Naive thymus-derived CD4-positive, alpha-beta T cell (primary cell): ENCODE data around the gene SETD5. TPM values are rescaled to one million over a fixed set of nuclear protein-coding genes. Genes with fewer than 3 reads are reported as not detected.
A peak's percentile ranks its signal among the peaks of the same experiment; 100 is the strongest.

ENCODE experiments used
- ATAC-seq: fragments of 150-1000 bp; cut with Tn5 transposase; 2 replicates; pipeline ENCODE4 v1.10.0; 2021; ENCODE audit warnings: mild to moderate bottlenecking, moderate library complexity
- CTCF ChIA-PET: fragments of 350-600 bp; sonication (Branson Sonifier 250); formaldehyde crosslinking; loops from one replicate; lab custom pipeline; 2021; ENCODE audit warnings: antibody characterized with exemption; lab: Charles Lee
- POLR2A ChIA-PET: fragments of 350-600 bp; sonication (Branson Sonifier 250); formaldehyde crosslinking; loops from one replicate; lab custom pipeline; 2021; ENCODE audit warnings: antibody characterized with exemption, inconsistent platforms; lab: Charles Lee
- DNase-seq, 9 donors: peaks; one replicate each; pipeline versions ENCODE4 v3.0.0 to v3.0.0-alpha.2; 2020 to 2022; ENCODE audit warnings: mixed read lengths in 1 of 9
- H3K27ac ChIP-seq: one replicate; pipeline ENCODE4 v1.7.0; 2013; ENCODE audit warnings: mild to moderate bottlenecking, low read depth, low read length, moderate library complexity
- H3K27me3 ChIP-seq, 2 donors: one replicate each; pipeline ENCODE4 v1.7.0; 2013; ENCODE audit warnings: low read length in 2 of 2, mild to moderate bottlenecking in 2 of 2, moderate library complexity in 2 of 2; ENCODE audit not compliant: control insufficient read depth in 2 of 2, insufficient read depth in 2 of 2
- H3K36me3 ChIP-seq, 3 experiments: 1 replicate in 2 of 3; 2 replicates in 1 of 3; pipeline ENCODE4 v1.7.0; 2013; ENCODE audit warnings: low read length in 3 of 3, mild to moderate bottlenecking in 3 of 3, moderate library complexity in 1 of 3; ENCODE audit not compliant: insufficient read depth in 3 of 3, control insufficient read depth in 2 of 3
- H3K4me1 ChIP-seq, 2 donors: one replicate each; pipeline ENCODE4 v1.7.0; 2013; ENCODE audit warnings: low read length in 2 of 2, mild to moderate bottlenecking in 2 of 2, moderate library complexity in 1 of 2; ENCODE audit not compliant: control insufficient read depth in 2 of 2, insufficient read depth in 2 of 2
- H3K4me3 ChIP-seq: 2 replicates; pipeline ENCODE4 v1.7.0; 2013; ENCODE audit warnings: mild to moderate bottlenecking, low read length
- H3K9me3 ChIP-seq, 3 experiments: 1 replicate in 2 of 3; 2 replicates in 1 of 3; pipeline ENCODE4 v1.7.0; 2013; ENCODE audit warnings: low read length in 3 of 3; ENCODE audit not compliant: control insufficient read depth in 2 of 3
- H3K27ac Mint-ChIP-seq, 9 donors: one replicate each; pipeline ENCODE4 v1.8.0; 2020 to 2022; ENCODE audit warnings: mixed read lengths in 9 of 9, mild to moderate bottlenecking in 8 of 9, moderate library complexity in 5 of 9, inconsistent platforms in 2 of 9
- H3K27me3 Mint-ChIP-seq, 5 donors: one replicate each; pipeline ENCODE4 v1.8.0; 2021 to 2022; ENCODE audit warnings: mixed read lengths in 5 of 5, mild to moderate bottlenecking in 1 of 5
- H3K36me3 Mint-ChIP-seq, 5 donors: one replicate each; pipeline ENCODE4 v1.8.0; 2020 to 2022; ENCODE audit warnings: mixed read lengths in 5 of 5, mild to moderate bottlenecking in 3 of 5, inconsistent platforms in 1 of 5
- H3K4me1 Mint-ChIP-seq, 7 donors: one replicate each; pipeline ENCODE4 v1.8.0; 2020 to 2022; ENCODE audit warnings: mixed read lengths in 7 of 7, mild to moderate bottlenecking in 3 of 7, inconsistent platforms in 1 of 7
- H3K4me3 Mint-ChIP-seq, 10 donors: one replicate each; pipeline ENCODE4 v1.8.0; 2020 to 2022; ENCODE audit warnings: mild to moderate bottlenecking in 10 of 10, mixed read lengths in 10 of 10, moderate library complexity in 6 of 10, inconsistent platforms in 2 of 10
- H3K9me3 Mint-ChIP-seq, 11 donors: one replicate each; pipeline ENCODE4 v1.8.0; 2020 to 2022; ENCODE audit warnings: mixed read lengths in 11 of 11, mild to moderate bottlenecking in 4 of 11, inconsistent platforms in 1 of 11, moderate library complexity in 1 of 11
- intact Hi-C, 2 donors: fragments of 100-400 bp; cut with micrococcal nuclease; formaldehyde crosslinking; loops; one replicate each; pipeline ENCODE4 v1.15.1; 2023
- polyA plus RNA-seq, 2 donors: library from polyadenylated mRNA; unstranded; fragments of 300-500 nt; fragmentation: Illumina TruSeq; gene quantifications; one replicate each; pipeline ENCODE4 v1.2.3, GENCODE V29; 2021
- total RNA-seq, 6 experiments: library from RNA in 5 of 6; stranded (reverse) in 5 of 6; gene quantifications; 1 replicate in 5 of 6; 2 replicates in 1 of 6; pipeline ENCODE4 v1.2.3 and lab custom pipeline; 2021 to 2026

The SETD5 gene
- total and polyA plus RNA-seq, 7 experiments from 2014 or later, result 28.7 to 157 (median 130) TPM

GRCh38 chr3:9415485-9416138, 18.2 kb downstream of the SETD5 start:
- Mint-ChIP-seq H3K36me3 (peaks cover 0 to 11% (median 7%) of the 10 kb centered on the region in 5 donors), H3K9me3 (no peaks in the 10 kb centered on the region), H3K27ac (peak overlapping the region in 7 of 9 donors; percentile 42 to 78 (median 63)), H3K4me3 (peak overlapping the region in 3 of 10 donors; percentile 12 to 37 (median 23)), H3K4me1 (peaks cover 27 to 83% (median 70%) of the 10 kb centered on the region in 7 donors), H3K27me3 (no peaks in the 10 kb centered on the region)
- DNase-seq (no peak), ATAC-seq (no peak)
- Histone ChIP-seq H3K4me3 (no peak overlapping the region), H3K4me1 (peaks cover 7 to 9% of the 10 kb centered on the region in 2 donors), H3K36me3 (peaks cover 0 to 5% (median 0%) of the 10 kb centered on the region in 3 experiments), H3K27me3 (no peaks in the 10 kb centered on the region), H3K9me3 (no peaks in the 10 kb centered on the region), H3K27ac (no peak overlapping the region)
- ChIA-PET CTCF (interaction anchor here (0.8 kb wide), 1 partner anchor 1921 kb away, joined by 3 read pairs; no protein-coding TSS in a partner anchor), POLR2A (interaction anchor here (1.2 to 2.9 kb wide), 2 partner anchors 13 to 19 kb away, joined by 6 to 18 read pairs; partner anchors contain the start of gene SETD5)
- intact Hi-C loops, result no loop called here

GRCh38 chr3:9416139-9416780, 18.8 kb downstream of the SETD5 start:
- Histone ChIP-seq H3K9me3 (no peaks in the 10 kb centered on the region), H3K4me3 (no peak overlapping the region), H3K4me1 (peaks cover 7 to 12% of the 10 kb centered on the region in 2 donors), H3K27me3 (no peaks in the 10 kb centered on the region), H3K36me3 (peaks cover 0 to 5% (median 0%) of the 10 kb centered on the region in 3 experiments), H3K27ac (no peak overlapping the region)
- Mint-ChIP-seq H3K9me3 (no peaks in the 10 kb centered on the region), H3K4me3 (peak overlapping the region in 3 of 10 donors; percentile 12 to 37 (median 23)), H3K4me1 (peaks cover 29 to 89% (median 75%) of the 10 kb centered on the region in 7 donors), H3K27ac (peak overlapping the region in 7 of 9 donors; percentile 42 to 78 (median 63)), H3K36me3 (peaks cover 0 to 11% (median 7%) of the 10 kb centered on the region in 5 donors), H3K27me3 (no peaks in the 10 kb centered on the region)
- POLR2A ChIA-PET, result interaction anchor here (0.9 to 2.9 kb wide), 3 partner anchors 13 to 53 kb away, joined by 6 to 18 read pairs (median 6); partner anchors contain the start of genes SETD5 and THUMPD3
- ATAC-seq, result no peak
- CTCF ChIA-PET, result interaction anchor here (0.6 to 0.9 kb wide), 5 partner anchors 9 to 1920 kb away, joined by 3 to 4 read pairs (median 3); no protein-coding TSS in a partner anchor
- intact Hi-C loops, result no loop called here
- DNase-seq, result no peak

GRCh38 chr3:9420850-9421549, 23.6 kb downstream of the SETD5 start:
- no peak overlapping the region for H3K4me3 ChIP-seq
- H3K9me3 ChIP-seq, result no peaks in the 10 kb centered on the region
- ChIA-PET CTCF (interaction anchor here (1.2 to 2.1 kb wide), 2 partner anchors 25 to 67 kb away, joined by 3 to 13 read pairs; no protein-coding TSS in a partner anchor), POLR2A (interaction anchor here (0.9 to 3.6 kb wide), 3 partner anchors 24 to 58 kb away, joined by 3 to 13 read pairs (median 5); partner anchors contain the start of genes SETD5 and THUMPD3)
- H3K9me3 Mint-ChIP-seq, result no peaks in the 10 kb centered on the region
- H3K4me3 Mint-ChIP-seq, result peak overlapping the region in 4 of 10 donors; percentile 6 to 33 (median 30)
- peaks cover 29 to 77% (median 67%) of the 10 kb centered on the region in 7 donors for H3K4me1 Mint-ChIP-seq
- peaks cover 0 to 5% (median 0%) of the 10 kb centered on the region in 3 experiments for H3K36me3 ChIP-seq
- no peaks in the 10 kb centered on the region for H3K27me3 ChIP-seq
- H3K27me3 Mint-ChIP-seq, result no peaks in the 10 kb centered on the region
- intact Hi-C loops, result loop anchor here (5.0 kb wide), 1 partner anchor 34 kb away; no protein-coding TSS in a partner anchor
- H3K36me3 Mint-ChIP-seq, result peaks cover 0 to 6% (median 4%) of the 10 kb centered on the region in 5 donors
- H3K4me1 ChIP-seq, result peaks cover 7 to 9% of the 10 kb centered on the region in 2 donors
- peak overlapping the region; percentile 2 for H3K27ac ChIP-seq
- ATAC-seq (no peak), DNase-seq (no peak)
- H3K27ac Mint-ChIP-seq, result peak overlapping the region; percentile 13 to 92 (median 80)

- ATAC-seq (peak; percentile 86), DNase-seq (peak in 7 of 9 donors; percentile 20 to 46 (median 37))
- no peaks in the 10 kb centered on the region for H3K27me3 ChIP-seq
- H3K4me3 ChIP-seq, result no peak overlapping the region
- H3K4me1 Mint-ChIP-seq, result peaks cover 23 to 63% (median 56%) of the 10 kb centered on the region in 7 donors
- H3K4me3 Mint-ChIP-seq, result peak overlapping the region in 4 of 10 donors; percentile 2 to 26 (median 4)
- POLR2A ChIA-PET, result interaction anchor here (1.4 kb wide), 1 partner anchor 25 kb away, joined by 3 read pairs; the partner anchor contains the start of gene SETD5
- H3K36me3 Mint-ChIP-seq, result peaks cover 4 to 12% (median 4%) of the 10 kb centered on the region in 5 donors
- peaks cover 0 to 9% of the 10 kb centered on the region in 2 donors for H3K4me1 ChIP-seq
- peaks cover 0 to 13% (median 3%) of the 10 kb centered on the region in 3 experiments for H3K36me3 ChIP-seq
- H3K9me3 Mint-ChIP-seq, result no peaks in the 10 kb centered on the region
- no peaks in the 10 kb centered on the region for H3K27me3 Mint-ChIP-seq
- H3K27ac ChIP-seq, result peak overlapping the region; percentile 26
- H3K27ac Mint-ChIP-seq, result peak overlapping the region; percentile 23 to 91 (median 84)
- intact Hi-C loops, result loop anchor here (1.0 to 5.0 kb wide), 6 partner anchors 26 to 452 kb away; partner anchors contain the start of genes SETD5 (in 1 of the 2) and THUMPD3 (in 1 of the 2)
- CTCF ChIA-PET, result interaction anchor here (1.0 to 1.2 kb wide), 2 partner anchors 60 to 70 kb away, joined by 3 read pairs; partner anchors contain the start of gene THUMPD3
- no peaks in the 10 kb centered on the region for H3K9me3 ChIP-seq
Observed at GRCh38 chr3:9422712-9423424, 25.5 kb downstream of the SETD5 start.

- ChIA-PET POLR2A (no interaction called here), CTCF (interaction anchor here (1.2 kb wide), 1 partner anchor 75 kb away, joined by 3 read pairs; no protein-coding TSS in a partner anchor)
- Histone ChIP-seq H3K9me3 (no peaks in the 10 kb centered on the region), H3K27ac (no peak overlapping the region), H3K4me1 (no peaks in the 10 kb centered on the region), H3K27me3 (no peaks in the 10 kb centered on the region), H3K36me3 (peaks cover 30 to 61% (median 30%) of the 10 kb centered on the region in 3 experiments), H3K4me3 (no peak overlapping the region)
- peaks cover 1 to 23% (median 11%) of the 10 kb centered on the region in 7 donors for H3K4me1 Mint-ChIP-seq
- no peak for DNase-seq
- peak overlapping the region in 1 of 9 donors; percentile 13 for H3K27ac Mint-ChIP-seq
- peaks cover 12 to 31% (median 22%) of the 10 kb centered on the region in 5 donors for H3K36me3 Mint-ChIP-seq
- H3K27me3 Mint-ChIP-seq, result no peaks in the 10 kb centered on the region
- no peak for ATAC-seq
- H3K9me3 Mint-ChIP-seq, result no peaks in the 10 kb centered on the region
- intact Hi-C loops, result no loop called here
- H3K4me3 Mint-ChIP-seq, result no peak overlapping the region
Observed at GRCh38 chr3:9428411-9428810, 31.0 kb downstream of the SETD5 start.
